Cardiac fibroblast (primary cell): ENCODE results near the gene GLI3.

Experiments used
- DNase-seq, 2 donors: peaks; one replicate each; pipeline versions ENCODE4 v3.0.0 to v3.0.0-alpha.2; 2010; ENCODE audit warnings: low read depth in 2 of 2
- H3K4me3 ChIP-seq, 2 donors: replicated peaks in 1 of 2; 1 replicate in 1 of 2; 2 replicates in 1 of 2; pipeline ENCODE4 v1.5.1; 2011; ENCODE audit warnings: low read depth in 2 of 2, low read length in 2 of 2, mild to moderate bottlenecking in 2 of 2, moderate library complexity in 1 of 2
- CTCF ChIP-seq: IDR thresholded peaks from one replicate; pipeline ENCODE4 v1.5.1; 2011; ENCODE audit warnings: low read depth, mild to moderate bottlenecking, low read length, inconsistent platforms

Gene GLI3

GRCh38 chr7:41997151-41997550 is 239.9 kb downstream of the GLI3 start:
- TF ChIP-seq CTCF, result no peak
- H3K4me3 ChIP-seq, result no peak overlapping the region
- no peak for DNase-seq

GRCh38 chr7:41996381-41997035 is 240.5 kb downstream of the GLI3 start:
- peak; percentile 67 to 76 for DNase-seq
- peak overlapping the region in 1 of 2 donors; percentile 12 for H3K4me3 ChIP-seq
- TF ChIP-seq CTCF, result no peak

- no peak for DNase-seq
- TF ChIP-seq CTCF, result no peak
- no peak overlapping the region for H3K4me3 ChIP-seq
These were observed 241.3 kb downstream of the GLI3 start for GRCh38 chr7:41995632-41996271.

GRCh38 chr7:41994746-41995110 is 242.3 kb downstream of the GLI3 start:
- no peak for DNase-seq
- no peak for TF ChIP-seq CTCF
- H3K4me3 ChIP-seq, result no peak overlapping the region

- no peak for TF ChIP-seq CTCF
- no peak for DNase-seq
- no peak overlapping the region for H3K4me3 ChIP-seq
These were observed 242.8 kb downstream of the GLI3 start for GRCh38 chr7:41994036-41994745.

GRCh38 chr7:41992881-41993867 is 243.8 kb downstream of the GLI3 start:
- no peak for TF ChIP-seq CTCF
- DNase-seq, result peak; percentile 37 to 85
- no peak overlapping the region for H3K4me3 ChIP-seq
